PC-3 (cell line): ENCODE results near the gene SMC6.

ENCODE experiments used
- EZH2 ChIP-seq: fragments of 300-600 bp; sonication (generic); IDR thresholded peaks from one replicate; pipeline ENCODE4 v1.6.1; 2017; ENCODE audit warnings: antibody characterized with exemption, mild to moderate bottlenecking, low read length; ENCODE audit not compliant: unreplicated experiment
- TF ChIP-seq, protein P1 (sequence below): fragments of 300-600 bp; sonication (generic); conservative IDR thresholded peaks from 2 replicates; pipeline ENCODE4 v1.5.1; 2017; ENCODE audit warnings: antibody characterized with exemption, low read depth, mild to moderate bottlenecking, low read length

DNA sequence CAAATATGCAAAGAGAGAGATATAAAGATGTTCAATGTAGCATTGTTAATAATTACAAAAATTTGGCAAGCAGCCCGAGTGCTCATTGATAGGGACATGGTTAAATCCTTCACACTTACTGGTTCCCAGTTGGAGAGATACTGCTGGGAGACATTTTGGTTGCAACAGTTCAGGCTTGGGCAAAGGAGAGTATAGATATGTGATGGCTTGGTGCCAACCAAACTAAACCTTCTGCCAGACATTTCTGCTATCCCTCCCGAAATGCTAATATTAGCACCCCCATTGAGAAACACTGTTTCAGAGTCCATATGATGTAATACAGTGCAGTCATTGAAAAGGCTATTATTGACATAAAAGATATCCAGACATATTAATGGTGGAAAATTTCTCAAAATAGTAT is 11.8 kb upstream of the SMC6 start:
- TF ChIP-seq, protein P1, sequence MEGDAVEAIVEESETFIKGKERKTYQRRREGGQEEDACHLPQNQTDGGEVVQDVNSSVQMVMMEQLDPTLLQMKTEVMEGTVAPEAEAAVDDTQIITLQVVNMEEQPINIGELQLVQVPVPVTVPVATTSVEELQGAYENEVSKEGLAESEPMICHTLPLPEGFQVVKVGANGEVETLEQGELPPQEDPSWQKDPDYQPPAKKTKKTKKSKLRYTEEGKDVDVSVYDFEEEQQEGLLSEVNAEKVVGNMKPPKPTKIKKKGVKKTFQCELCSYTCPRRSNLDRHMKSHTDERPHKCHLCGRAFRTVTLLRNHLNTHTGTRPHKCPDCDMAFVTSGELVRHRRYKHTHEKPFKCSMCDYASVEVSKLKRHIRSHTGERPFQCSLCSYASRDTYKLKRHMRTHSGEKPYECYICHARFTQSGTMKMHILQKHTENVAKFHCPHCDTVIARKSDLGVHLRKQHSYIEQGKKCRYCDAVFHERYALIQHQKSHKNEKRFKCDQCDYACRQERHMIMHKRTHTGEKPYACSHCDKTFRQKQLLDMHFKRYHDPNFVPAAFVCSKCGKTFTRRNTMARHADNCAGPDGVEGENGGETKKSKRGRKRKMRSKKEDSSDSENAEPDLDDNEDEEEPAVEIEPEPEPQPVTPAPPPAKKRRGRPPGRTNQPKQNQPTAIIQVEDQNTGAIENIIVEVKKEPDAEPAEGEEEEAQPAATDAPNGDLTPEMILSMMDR = no peak
- no peak for TF ChIP-seq EZH2
